Mesenchymal stem cell (in vitro differentiated cells and primary cell): Measurements from ENCODE around the gene MEF2C.

Source experiments
- DNase-seq: peaks from one replicate; pipeline ENCODE4 v3.0.0-alpha.2; 2013
- H2AFZ ChIP-seq: one replicate; pipeline ENCODE4 v1.6.1; 2013; ENCODE audit warnings: low read depth, mild to moderate bottlenecking, control low read depth, inconsistent platforms, low read length, moderate library complexity
- H2AK5ac ChIP-seq: 2 replicates; pipeline ENCODE4 v1.6.1; 2013; ENCODE audit warnings: low read length, moderate library complexity, mild to moderate bottlenecking, inconsistent platforms; ENCODE audit not compliant: severe bottlenecking
- H2BK120ac ChIP-seq: one replicate; pipeline ENCODE4 v1.6.1; 2013; ENCODE audit warnings: low read depth, mild to moderate bottlenecking, inconsistent platforms, low read length, moderate library complexity
- H2BK12ac ChIP-seq, 2 experiments: one replicate each; pipeline ENCODE4 v1.6.1; 2013; ENCODE audit warnings: inconsistent platforms in 2 of 2, low read length in 2 of 2, mild to moderate bottlenecking in 2 of 2, moderate library complexity in 2 of 2, control low read depth in 1 of 2
- H2BK15ac ChIP-seq: one replicate; pipeline ENCODE4 v1.6.1; 2013; ENCODE audit warnings: mild to moderate bottlenecking, low read depth, inconsistent platforms; ENCODE audit not compliant: poor library complexity, severe bottlenecking
- H2BK5ac ChIP-seq: 2 replicates; pipeline ENCODE4 v1.6.1; 2013; ENCODE audit warnings: low read depth, mild to moderate bottlenecking, low read length, control low read depth, inconsistent platforms; ENCODE audit not compliant: poor library complexity, severe bottlenecking
- H3K14ac ChIP-seq, 2 experiments: one replicate each; pipeline ENCODE4 v1.6.1; 2013; ENCODE audit warnings: inconsistent platforms in 2 of 2, low read length in 2 of 2, control low read depth in 1 of 2, mild to moderate bottlenecking in 1 of 2, moderate library complexity in 1 of 2
- H3K18ac ChIP-seq, 2 experiments: one replicate each; pipeline ENCODE4 v1.6.1; 2013; ENCODE audit warnings: inconsistent platforms in 2 of 2, low read length in 2 of 2, control low read depth in 1 of 2, low read depth in 1 of 2, mild to moderate bottlenecking in 1 of 2
- H3K23ac ChIP-seq, 2 experiments: one replicate each; pipeline ENCODE4 v1.6.1; 2013; ENCODE audit warnings: inconsistent platforms in 2 of 2, low read length in 2 of 2, mild to moderate bottlenecking in 2 of 2, moderate library complexity in 2 of 2, control low read depth in 1 of 2
- H3K27ac ChIP-seq: 2 replicates; pipeline ENCODE4 v1.5.1; 2013; ENCODE audit warnings: mild to moderate bottlenecking, moderate library complexity, low read length, control low read depth, inconsistent platforms; ENCODE audit not compliant: poor library complexity, severe bottlenecking
- H3K27me3 ChIP-seq, 2 experiments: 2 replicates each; pipeline versions ENCODE4 v1.6.1 to v1.7.0; 2013; ENCODE audit warnings: low read length in 2 of 2, mild to moderate bottlenecking in 2 of 2, moderate library complexity in 2 of 2, control low read depth in 1 of 2, inconsistent platforms in 1 of 2; ENCODE audit not compliant: control insufficient read depth in 1 of 2, insufficient read depth in 1 of 2
- H3K36me3 ChIP-seq, 2 experiments: 2 replicates each; pipeline versions ENCODE4 v1.6.1 to v1.7.0; 2013; ENCODE audit warnings: low read length in 2 of 2, control low read depth in 1 of 2, inconsistent platforms in 1 of 2, low read depth in 1 of 2, mild to moderate bottlenecking in 1 of 2; ENCODE audit not compliant: insufficient read depth in 2 of 2, control insufficient read depth in 1 of 2
- H3K4ac ChIP-seq, 2 experiments: one replicate each; pipeline ENCODE4 v1.6.1; 2013; ENCODE audit warnings: inconsistent platforms in 2 of 2, low read length in 2 of 2, mild to moderate bottlenecking in 2 of 2, moderate library complexity in 2 of 2, control low read depth in 1 of 2, low read depth in 1 of 2
- H3K4me1 ChIP-seq: 2 replicates; pipeline ENCODE4 v1.6.1; 2013; ENCODE audit warnings: low read depth, low read length, control low read depth; ENCODE audit not compliant: control insufficient read depth, insufficient read depth
- H3K4me2 ChIP-seq: 2 replicates; pipeline ENCODE4 v1.6.1; 2013; ENCODE audit warnings: low read length, mild to moderate bottlenecking, inconsistent platforms; ENCODE audit not compliant: poor library complexity, severe bottlenecking
- H3K4me3 ChIP-seq, 2 experiments: 2 replicates each; pipeline versions ENCODE4 v1.5.1 to v1.7.0; 2013; ENCODE audit warnings: low read length in 2 of 2, mild to moderate bottlenecking in 2 of 2, control low read depth in 1 of 2, low read depth in 1 of 2; ENCODE audit not compliant: insufficient read depth in 1 of 2
- H3K79me1 ChIP-seq: replicated peaks from 2 replicates; pipeline ENCODE4 v1.6.1; 2013; ENCODE audit warnings: mild to moderate bottlenecking, control low read depth, low read length, inconsistent platforms; ENCODE audit not compliant: poor library complexity, severe bottlenecking
- H3K9ac ChIP-seq: 2 replicates; pipeline ENCODE4 v1.7.0; 2013; ENCODE audit warnings: mild to moderate bottlenecking, low read length, moderate library complexity
- H3K9me3 ChIP-seq: 2 replicates; pipeline ENCODE4 v1.7.0; 2013; ENCODE audit warnings: mild to moderate bottlenecking, low read length; ENCODE audit not compliant: control insufficient read depth
- H4K8ac ChIP-seq: one replicate; pipeline ENCODE4 v1.6.1; 2013; ENCODE audit warnings: inconsistent platforms, mild to moderate bottlenecking, low read length, moderate library complexity
- H4K91ac ChIP-seq: one replicate; pipeline ENCODE4 v1.6.1; 2013; ENCODE audit warnings: mild to moderate bottlenecking, low read length, inconsistent platforms
- whole genome bisulfite sequencing: methylation state at CpG from one replicate; pipeline ENCODE4 v1.1.7; 2013; ENCODE audit warnings: mixed read lengths; 5-methylcytosine and 5-hydroxymethylcytosine counted together

The MEF2C gene

GRCh38 chr5:88691230-88691582 is 191.8 kb downstream of the MEF2C start:
- H3K27ac ChIP-seq: no peak overlapping the region
- no peak for DNase-seq
- H3K18ac ChIP-seq: no peak overlapping the region
- H4K91ac ChIP-seq: no peak overlapping the region
- no peak overlapping the region for H4K8ac ChIP-seq
- H2BK12ac ChIP-seq: no peak overlapping the region
- H3K27me3 ChIP-seq: peaks cover 98 to 99% of the 10 kb centered on the region in 2 experiments
- no peak overlapping the region for H2BK15ac ChIP-seq
- H2AFZ ChIP-seq: no peak overlapping the region
- WGBS: 5% methylated on average over 10 of the region's 11 CpGs
- H2AK5ac ChIP-seq: no peak overlapping the region
- no peak overlapping the region for H2BK120ac ChIP-seq
- no peaks in the 10 kb centered on the region for H3K9me3 ChIP-seq
- H3K4me2 ChIP-seq: peak overlapping the region; percentile 77
- H3K4ac ChIP-seq: no peak overlapping the region
- H3K79me1 ChIP-seq: no peaks in the 10 kb centered on the region
- H3K4me3 ChIP-seq: peak overlapping the region in 1 of 2 experiments; percentile 77
- H3K23ac ChIP-seq: no peak overlapping the region
- H3K4me1 ChIP-seq: peaks cover 32% of the 10 kb centered on the region
- H3K9ac ChIP-seq: peak overlapping the region; percentile 64
- no peaks in the 10 kb centered on the region for H3K36me3 ChIP-seq
- H2BK5ac ChIP-seq: no peak overlapping the region
- no peak overlapping the region for H3K14ac ChIP-seq

GRCh38 chr5:88690409-88691229 is 192.4 kb downstream of the MEF2C start:
- peak overlapping the region; percentile 77 for H3K4me2 ChIP-seq
- no peaks in the 10 kb centered on the region for H3K9me3 ChIP-seq
- H4K8ac ChIP-seq: no peak overlapping the region
- no peaks in the 10 kb centered on the region for H3K36me3 ChIP-seq
- H3K27me3 ChIP-seq: peaks cover 99 to 100% of the 10 kb centered on the region in 2 experiments
- H3K4me1 ChIP-seq: peaks cover 32% of the 10 kb centered on the region
- no peak overlapping the region for H3K4ac ChIP-seq
- H2BK120ac ChIP-seq: no peak overlapping the region
- H3K27ac ChIP-seq: no peak overlapping the region
- H2AK5ac ChIP-seq: no peak overlapping the region
- peak overlapping the region; percentile 64 for H3K9ac ChIP-seq
- peak overlapping the region in 1 of 2 experiments; percentile 75 for H3K23ac ChIP-seq
- H3K79me1 ChIP-seq: no peaks in the 10 kb centered on the region
- H4K91ac ChIP-seq: no peak overlapping the region
- H2BK5ac ChIP-seq: no peak overlapping the region
- H2BK12ac ChIP-seq: no peak overlapping the region
- H2AFZ ChIP-seq: no peak overlapping the region
- WGBS: 2% methylated on average over 40 of the region's 47 CpGs
- peak; percentile 72 for DNase-seq
- H3K14ac ChIP-seq: no peak overlapping the region
- H3K4me3 ChIP-seq: peak overlapping the region; percentile 33 to 77
- H2BK15ac ChIP-seq: no peak overlapping the region
- no peak overlapping the region for H3K18ac ChIP-seq

- H2BK15ac ChIP-seq: no peak overlapping the region
- WGBS: 2% methylated on average over 37 of the region's 38 CpGs
- H3K4me2 ChIP-seq: no peak overlapping the region
- H3K18ac ChIP-seq: no peak overlapping the region
- no peak overlapping the region for H3K4ac ChIP-seq
- no peaks in the 10 kb centered on the region for H3K9me3 ChIP-seq
- no peak overlapping the region for H3K9ac ChIP-seq
- peaks cover 33% of the 10 kb centered on the region for H3K4me1 ChIP-seq
- no peak overlapping the region for H2AK5ac ChIP-seq
- H2BK120ac ChIP-seq: no peak overlapping the region
- peak; percentile 36 for DNase-seq
- peak overlapping the region in 1 of 2 experiments; percentile 77 for H3K4me3 ChIP-seq
- H3K79me1 ChIP-seq: no peaks in the 10 kb centered on the region
- H2AFZ ChIP-seq: no peak overlapping the region
- H4K8ac ChIP-seq: no peak overlapping the region
- H3K23ac ChIP-seq: peak overlapping the region in 1 of 2 experiments; percentile 70
- no peak overlapping the region for H2BK5ac ChIP-seq
- H3K36me3 ChIP-seq: no peaks in the 10 kb centered on the region
- H3K14ac ChIP-seq: no peak overlapping the region
- no peak overlapping the region for H3K27ac ChIP-seq
- H2BK12ac ChIP-seq: no peak overlapping the region
- H4K91ac ChIP-seq: no peak overlapping the region
- H3K27me3 ChIP-seq: peaks cover 100% of the 10 kb centered on the region in 2 experiments
Observed at GRCh38 chr5:88689668-88690408, 193.1 kb downstream of the MEF2C start.

GRCh38 chr5:88688984-88689667 is 193.9 kb downstream of the MEF2C start:
- H3K4ac ChIP-seq: no peak overlapping the region
- H2AFZ ChIP-seq: no peak overlapping the region
- H2AK5ac ChIP-seq: no peak overlapping the region
- H3K9me3 ChIP-seq: no peaks in the 10 kb centered on the region
- H2BK5ac ChIP-seq: no peak overlapping the region
- H3K27ac ChIP-seq: no peak overlapping the region
- H3K4me2 ChIP-seq: no peak overlapping the region
- peak overlapping the region in 1 of 2 experiments; percentile 70 for H3K23ac ChIP-seq
- H2BK15ac ChIP-seq: no peak overlapping the region
- H2BK12ac ChIP-seq: no peak overlapping the region
- peaks cover 34% of the 10 kb centered on the region for H3K4me1 ChIP-seq
- no peak overlapping the region for H2BK120ac ChIP-seq
- WGBS: 2% methylated on average over 23 of the region's 27 CpGs
- no peak overlapping the region for H3K14ac ChIP-seq
- H3K4me3 ChIP-seq: no peak overlapping the region
- no peak for DNase-seq
- H4K91ac ChIP-seq: no peak overlapping the region
- peaks cover 100% of the 10 kb centered on the region in 2 experiments for H3K27me3 ChIP-seq
- H4K8ac ChIP-seq: no peak overlapping the region
- H3K18ac ChIP-seq: no peak overlapping the region
- no peaks in the 10 kb centered on the region for H3K36me3 ChIP-seq
- no peak overlapping the region for H3K9ac ChIP-seq
- no peaks in the 10 kb centered on the region for H3K79me1 ChIP-seq
